GM12878 (cell line): ENCODE results near the gene TRPT1. TPM values are rescaled to one million over a fixed set of nuclear protein-coding genes. Genes with fewer than 3 reads are reported as not detected.

ENCODE experiments used
- ATF2 ChIP-seq: IDR thresholded peaks from 2 replicates; pipeline ENCODE4 v1.6.1; 2012; ENCODE audit warnings: low read length, inconsistent platforms
- CUX1 ChIP-seq: IDR thresholded peaks from 2 replicates; pipeline ENCODE4 v1.6.1; 2012; ENCODE audit warnings: improper control_type of control experiment, low read depth, low read length; ENCODE audit not compliant: insufficient replicate concordance
- DPF2 ChIP-seq: fragments of 450-650 bp; IDR thresholded peaks from 2 replicates; pipeline ENCODE4 v1.6.1; 2017; ENCODE audit warnings: mild to moderate bottlenecking
- ELK1 ChIP-seq: IDR thresholded peaks from 2 replicates; pipeline ENCODE4 v1.6.1; 2012; ENCODE audit warnings: low read depth, low read length, improper control_type of control experiment
- MXI1 ChIP-seq: fragments of 150-350 bp; IDR thresholded peaks from 2 replicates; pipeline ENCODE4 v1.6.1; 2011; ENCODE audit warnings: low read depth, mild to moderate bottlenecking, inconsistent platforms, low read length, improper control_type of control experiment
- NFYB ChIP-seq: IDR thresholded peaks from 2 replicates; pipeline ENCODE4 v1.6.1; 2011; ENCODE audit warnings: low read depth, mild to moderate bottlenecking, low read length, improper control_type of control experiment, moderate library complexity; ENCODE audit not compliant: insufficient read depth
- POLR2A ChIP-seq: IDR thresholded peaks from 2 replicates; pipeline ENCODE4 v1.6.1; 2011; ENCODE audit warnings: low read depth, mild to moderate bottlenecking, low read length
- SIN3A ChIP-seq: IDR thresholded peaks from 2 replicates; pipeline ENCODE4 v1.6.1; 2012; ENCODE audit warnings: low read depth, low read length, improper control_type of control experiment
- SPI1 ChIP-seq: IDR thresholded peaks from 2 replicates; pipeline ENCODE4 v1.6.1; 2011; ENCODE audit warnings: low read depth, mild to moderate bottlenecking, low read length, moderate library complexity, borderline replicate concordance; ENCODE audit not compliant: insufficient read depth
- TCF12 ChIP-seq: IDR thresholded peaks from 2 replicates; pipeline ENCODE4 v1.6.1; 2011; ENCODE audit warnings: low read depth, mild to moderate bottlenecking, low read length
- ZBTB40 ChIP-seq: fragments of 450-650 bp; IDR thresholded peaks from 2 replicates; pipeline ENCODE4 v1.6.1; 2016; ENCODE audit warnings: mild to moderate bottlenecking, moderate library complexity, borderline replicate concordance
- ZNF687 ChIP-seq: fragments of 450-650 bp; IDR thresholded peaks from 2 replicates; pipeline ENCODE4 v1.6.1; 2017; ENCODE audit warnings: mild to moderate bottlenecking, moderate library complexity
- polyA plus RNA-seq, 11 experiments: library from polyadenylated mRNA; depleted of rRNA in 4 of 11; unstranded in 6 of 11; stranded (reverse) in 5 of 11; fragments of >200 nt; fragmentation: Nextera tagmentation in 4 of 11; fragmentation: Illumina TruSeq in 1 of 11; extraction: Ambion mirVana in 4 of 11; extraction: Trizol in 1 of 11; gene quantifications; 1 replicate in 1 of 11; 2 replicates in 10 of 11; pipeline versions ENCODE4 v1.2.1 to v1.2.3, GENCODE V29; 2011 to 2016; ENCODE audit warnings: inconsistent platforms in 2 of 11, missing spikeins in 2 of 11, low read depth in 1 of 11
- total RNA-seq, 4 experiments: library from RNA; depleted of rRNA in 3 of 4; stranded (reverse); fragments of >200 nt in 3 of 4; fragmentation: Illumina TruSeq in 1 of 4; extraction: Trizol in 1 of 4; gene quantifications; 2 replicates each; pipeline versions ENCODE4 v1.2.1 to v1.2.3, GENCODE V29; 2013 to 2021

TRPT1 gene
- total and polyA plus RNA-seq, 10 of the 15 experiments (the other 5 are each of a cell fraction or from before 2014, with no cell fraction given), result 7.1 to 63.0 (median 31.4) TPM

- TF ChIP-seq CUX1, result no peak
- peak; percentile 57 for TF ChIP-seq MXI1
- TF ChIP-seq SIN3A, result peak; percentile 67; the same call in 1 of the 2 replicates
- 0 out of 2 replicates have a peak, but pooled peaks have one; percentile 36 for TF ChIP-seq TCF12
- peak; percentile 70 for TF ChIP-seq POLR2A
- peak; percentile 20; the same call in 1 of the 2 replicates for TF ChIP-seq ZBTB40
- TF ChIP-seq ZNF687, result peak; percentile 73
- 0 out of 2 replicates have a peak, but pooled peaks have one; percentile 24 for TF ChIP-seq SPI1
- TF ChIP-seq NFYB, result peak; percentile 68
- peak; percentile 33 for TF ChIP-seq DPF2
- 0 out of 2 replicates have a peak, but pooled peaks have one; percentile 37 for TF ChIP-seq ELK1
- no peak for TF ChIP-seq ATF2
Measured at GRCh38 chr11:64226507-64227051, 593 bp upstream of the TRPT1 start (continued).
